HG02852 (cell line): ENCODE data around the gene SDHA.
"Not testable (repeated sequence)": the region's sequence is repeated elsewhere in the genome, so short reads cannot be mapped to it uniquely, and the experiment has no call there.

Experiments
- ATAC-seq: cut with Tn5 transposase; IDR thresholded peaks from one replicate; pipeline ENCODE4 v1.9.1; 2021; ENCODE audit warnings: mild to moderate bottlenecking, moderate library complexity; ENCODE audit not compliant: unreplicated experiment

SDHA gene

DNA sequence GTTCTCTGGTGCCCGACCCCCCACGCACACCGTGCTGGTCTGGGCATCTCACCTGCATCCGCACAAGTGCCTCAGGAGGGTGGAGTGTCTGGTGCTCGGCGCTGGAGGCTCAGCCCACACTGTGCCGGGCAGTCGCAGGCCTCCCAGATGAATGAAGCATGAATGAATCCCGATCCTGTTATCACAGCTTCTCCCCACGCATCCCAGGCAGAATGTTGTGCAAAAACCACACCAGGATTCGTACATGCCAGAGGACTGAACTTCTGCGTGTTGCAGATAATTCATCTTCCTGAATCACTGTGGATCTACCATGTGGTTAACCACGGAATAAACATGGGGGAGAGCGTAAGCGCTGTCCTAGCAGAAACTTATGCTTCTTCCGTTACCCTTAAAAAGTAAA lies 78.8 kb downstream of the SDHA start:
- not testable (repeated sequence) for ATAC-seq

DNA sequence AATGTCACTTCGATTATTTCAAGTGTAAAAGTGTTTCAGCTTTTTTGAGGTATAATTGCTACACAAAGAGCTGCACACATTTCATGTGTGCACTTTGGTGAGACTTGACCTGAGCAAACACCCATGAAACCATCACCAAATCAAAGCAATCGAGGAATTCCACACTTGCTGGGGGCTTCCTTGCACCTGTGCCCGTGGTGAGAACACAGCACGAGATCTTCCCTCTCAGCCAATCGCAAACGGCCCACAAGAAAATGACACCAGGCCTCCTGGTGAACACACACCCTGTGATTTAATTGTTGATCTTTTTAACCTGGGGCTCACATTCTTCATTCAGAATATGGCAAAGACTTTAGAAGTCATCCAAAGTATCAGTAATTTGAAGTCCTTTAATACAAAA lies 79.3 kb downstream of the SDHA start:
- ATAC-seq, result not testable (repeated sequence)

DNA sequence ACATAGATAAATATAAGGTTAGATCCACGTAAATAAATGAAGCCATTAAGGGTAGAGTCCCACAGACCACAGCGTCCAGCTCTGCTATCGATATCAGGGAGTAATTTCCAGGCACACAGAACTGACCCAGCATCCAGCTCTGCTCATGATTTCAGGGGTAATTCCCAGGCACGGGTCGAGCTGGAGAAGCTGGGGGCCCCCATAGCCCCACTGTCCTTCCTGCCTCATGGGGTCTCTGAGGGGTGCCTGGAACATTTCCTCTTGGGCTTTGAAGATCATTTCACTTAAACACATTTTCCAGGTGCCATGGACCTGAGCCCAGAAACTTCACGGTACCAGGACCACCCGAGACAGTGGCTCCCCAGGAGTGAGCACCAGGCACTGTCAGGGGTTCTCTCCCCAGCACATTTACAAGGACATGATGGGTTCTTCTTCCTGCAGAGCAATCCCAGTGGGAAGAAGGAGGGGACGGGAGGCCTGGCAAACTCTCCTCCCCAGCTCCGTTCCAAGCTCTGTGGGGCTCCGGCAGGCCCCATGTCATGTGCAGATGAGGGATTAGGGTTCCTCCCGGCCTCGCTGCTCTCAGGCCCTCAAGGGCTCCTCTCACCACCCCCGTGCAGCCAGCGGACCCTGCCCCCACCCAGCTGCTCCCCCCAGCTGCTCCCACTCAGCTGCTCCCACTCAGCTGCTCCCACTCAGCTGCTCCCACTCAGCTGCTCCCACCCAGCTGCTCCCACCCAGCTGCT lies 80.0 kb downstream of the SDHA start:
- not testable (repeated sequence) for ATAC-seq

DNA sequence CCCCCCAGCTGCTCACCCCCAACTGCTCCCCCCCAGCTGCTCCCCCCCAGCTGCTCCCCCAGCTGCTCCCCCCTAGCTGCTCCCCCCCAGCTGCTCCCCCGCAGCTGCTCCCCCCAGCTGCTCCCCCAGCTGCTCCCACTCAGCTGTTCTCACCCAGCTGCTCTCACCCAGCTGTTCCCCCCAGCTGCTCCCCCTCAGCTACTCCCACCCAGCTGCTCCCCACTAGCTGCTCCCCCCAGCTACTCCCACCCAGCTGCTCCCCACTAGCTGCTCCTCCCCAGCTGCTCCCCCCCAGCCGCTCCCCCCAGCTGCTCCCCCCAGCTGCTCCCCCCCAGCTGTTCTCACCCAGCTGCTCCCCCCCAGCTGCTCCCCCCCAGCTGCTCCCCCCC lies 80.6 kb downstream of the SDHA start:
- no peak for ATAC-seq

DNA sequence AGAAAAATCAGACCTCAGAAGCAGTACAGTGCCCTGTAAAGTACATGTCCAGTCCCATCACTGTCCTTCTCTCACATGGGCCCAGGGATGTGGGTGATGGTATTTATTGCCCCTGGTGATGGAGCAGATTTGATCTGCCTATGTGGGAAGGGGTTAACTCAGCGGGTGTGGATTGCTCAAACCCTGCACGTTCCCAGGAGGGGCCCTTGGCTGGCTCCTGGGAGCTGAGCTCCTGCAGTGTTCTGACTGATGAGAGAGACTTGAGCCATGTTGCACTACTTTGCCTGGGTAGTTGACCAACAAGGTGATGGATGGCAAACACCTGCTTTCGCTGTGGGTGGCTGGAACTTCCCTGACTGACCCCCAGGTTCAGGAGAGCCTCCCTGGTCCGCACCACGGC lies 81.8 kb downstream of the SDHA start:
- ATAC-seq, result not testable (repeated sequence)

DNA sequence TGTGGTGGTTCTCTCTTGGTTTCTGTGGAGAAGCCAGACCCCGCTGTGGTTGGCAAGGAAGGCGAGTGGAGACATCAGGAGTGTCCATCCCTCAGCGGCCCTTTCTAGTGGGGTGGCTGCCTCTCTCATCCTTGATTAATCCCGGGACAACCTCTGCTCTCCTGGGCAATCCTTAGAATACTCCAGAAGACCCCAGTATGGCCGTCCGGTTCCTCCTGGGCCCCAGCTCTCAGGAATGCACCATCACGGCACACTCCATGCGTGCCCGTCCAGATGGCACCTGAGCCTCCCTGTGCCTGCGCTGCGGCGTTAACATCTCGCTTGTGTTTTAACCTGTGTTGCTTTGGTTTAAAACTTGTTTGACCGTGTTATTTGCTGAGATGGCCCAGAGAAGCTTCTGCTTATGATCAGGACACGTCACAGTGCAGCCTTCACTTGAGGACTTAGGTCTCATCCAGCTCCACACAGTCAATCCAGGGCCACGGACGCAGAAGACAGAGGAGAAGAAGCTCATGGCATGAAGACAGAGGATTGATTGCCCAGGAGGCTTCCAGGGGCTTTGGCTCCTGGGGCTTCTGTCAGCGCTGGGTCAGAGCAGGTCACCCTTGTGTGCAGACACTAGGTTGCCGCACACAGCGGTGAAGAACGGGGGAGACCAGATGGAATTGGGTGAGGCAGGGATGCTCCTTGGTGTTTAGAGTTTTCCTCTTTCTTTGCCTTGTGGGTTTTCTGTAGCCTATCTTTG lies 82.7 kb downstream of the SDHA start:
- ATAC-seq, result not testable (repeated sequence)

DNA sequence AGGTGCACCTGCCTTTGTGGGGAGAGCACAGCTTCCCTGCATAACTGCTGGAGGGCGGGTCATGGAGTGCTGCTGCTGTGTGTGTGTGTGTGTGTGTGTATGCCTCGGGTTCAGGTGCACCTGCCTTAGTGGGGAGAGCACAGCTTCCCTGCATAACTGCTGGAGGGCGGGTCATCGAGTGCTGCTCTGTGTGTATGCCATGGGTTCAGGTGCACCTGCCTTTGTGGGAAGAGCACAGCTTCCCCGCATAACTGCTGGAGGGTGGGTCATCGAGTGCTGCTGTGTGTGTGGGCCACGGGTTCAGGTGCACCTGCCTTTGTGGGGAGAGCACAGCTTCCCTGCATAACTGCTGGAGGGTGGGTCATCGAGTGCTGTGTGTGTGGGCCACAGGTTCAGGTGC lies 84.3 kb downstream of the SDHA start:
- ATAC-seq, result not testable (repeated sequence)

DNA sequence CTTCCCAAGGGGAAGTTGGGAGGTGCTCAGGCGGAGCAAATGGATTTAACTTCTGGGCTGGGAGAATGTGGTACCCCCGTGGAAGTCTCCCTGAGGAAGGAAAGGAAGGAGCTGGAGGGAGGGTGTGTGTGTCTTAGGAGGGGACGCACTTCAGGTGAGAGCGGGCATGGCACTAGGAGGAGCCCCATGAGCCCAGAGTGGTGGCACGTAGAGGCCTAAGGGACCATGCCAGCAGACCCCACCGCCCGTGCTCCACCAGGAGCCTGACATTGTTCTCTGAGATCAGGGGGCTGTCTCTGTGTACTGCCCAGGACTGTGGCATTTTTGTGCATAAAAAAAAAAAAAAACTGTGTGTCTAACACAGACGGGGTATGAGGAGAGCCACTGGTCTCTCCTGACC lies 84.8 kb downstream of the SDHA start:
- no peak for ATAC-seq

DNA sequence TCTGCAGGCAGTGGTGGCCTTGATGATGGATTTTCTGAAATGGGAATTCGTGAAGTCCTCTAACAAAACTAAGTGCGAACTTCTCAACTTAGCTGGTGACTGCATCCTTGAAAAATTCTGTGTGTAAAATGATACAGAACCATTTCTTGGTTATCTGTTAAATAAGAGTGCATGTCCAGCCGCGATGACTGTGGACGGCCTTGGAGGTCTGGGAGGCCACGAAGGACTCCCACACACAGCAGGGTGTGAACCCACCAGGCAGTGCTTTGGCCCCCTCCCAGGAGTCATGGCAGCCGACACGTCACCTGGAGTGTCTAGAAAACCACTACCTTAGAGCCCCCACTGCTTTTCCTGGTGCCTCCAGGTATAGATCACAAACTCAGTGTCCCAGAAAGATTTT lies 85.6 kb downstream of the SDHA start:
- not testable (repeated sequence) for ATAC-seq

DNA sequence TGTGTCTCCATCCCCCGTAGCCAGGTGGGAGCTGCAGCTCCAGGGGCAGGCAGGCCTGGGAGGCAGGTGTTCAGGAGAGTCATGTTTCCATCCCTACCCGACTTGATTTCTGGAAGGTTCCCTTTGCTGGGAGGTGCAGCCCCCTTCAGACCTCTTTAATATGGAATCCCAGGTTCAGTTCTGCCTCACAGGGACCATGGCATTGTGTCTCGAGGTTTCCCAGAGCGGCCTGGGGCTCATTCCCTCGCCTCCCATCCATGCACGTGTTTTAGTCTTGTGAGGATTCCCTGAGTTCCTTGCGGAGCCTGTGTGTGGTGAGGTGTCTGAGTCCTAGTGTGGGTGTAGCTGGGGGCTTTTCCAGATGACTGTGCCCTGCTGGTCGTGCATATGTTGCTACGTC lies 86.9 kb downstream of the SDHA start:
- ATAC-seq, result no peak

DNA sequence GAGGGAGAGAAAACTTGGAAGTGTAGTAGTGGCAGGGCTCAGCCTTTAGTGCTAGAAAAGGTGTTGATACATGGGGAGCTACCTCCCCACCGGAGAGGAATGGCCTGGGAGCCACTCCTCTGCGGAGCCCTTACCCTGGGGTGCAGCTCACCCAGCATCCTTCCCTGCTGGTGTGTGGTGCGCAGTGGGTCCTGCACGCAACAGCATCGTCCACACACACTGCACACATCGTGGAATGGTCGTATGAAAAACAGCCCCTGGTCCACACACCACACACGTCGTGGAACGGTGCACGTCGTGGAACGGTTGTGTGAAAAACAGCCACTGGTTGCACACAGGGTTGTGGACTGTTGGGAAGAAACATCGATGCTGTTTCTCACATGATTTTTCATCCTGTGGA lies 87.3 kb downstream of the SDHA start:
- no peak for ATAC-seq

DNA sequence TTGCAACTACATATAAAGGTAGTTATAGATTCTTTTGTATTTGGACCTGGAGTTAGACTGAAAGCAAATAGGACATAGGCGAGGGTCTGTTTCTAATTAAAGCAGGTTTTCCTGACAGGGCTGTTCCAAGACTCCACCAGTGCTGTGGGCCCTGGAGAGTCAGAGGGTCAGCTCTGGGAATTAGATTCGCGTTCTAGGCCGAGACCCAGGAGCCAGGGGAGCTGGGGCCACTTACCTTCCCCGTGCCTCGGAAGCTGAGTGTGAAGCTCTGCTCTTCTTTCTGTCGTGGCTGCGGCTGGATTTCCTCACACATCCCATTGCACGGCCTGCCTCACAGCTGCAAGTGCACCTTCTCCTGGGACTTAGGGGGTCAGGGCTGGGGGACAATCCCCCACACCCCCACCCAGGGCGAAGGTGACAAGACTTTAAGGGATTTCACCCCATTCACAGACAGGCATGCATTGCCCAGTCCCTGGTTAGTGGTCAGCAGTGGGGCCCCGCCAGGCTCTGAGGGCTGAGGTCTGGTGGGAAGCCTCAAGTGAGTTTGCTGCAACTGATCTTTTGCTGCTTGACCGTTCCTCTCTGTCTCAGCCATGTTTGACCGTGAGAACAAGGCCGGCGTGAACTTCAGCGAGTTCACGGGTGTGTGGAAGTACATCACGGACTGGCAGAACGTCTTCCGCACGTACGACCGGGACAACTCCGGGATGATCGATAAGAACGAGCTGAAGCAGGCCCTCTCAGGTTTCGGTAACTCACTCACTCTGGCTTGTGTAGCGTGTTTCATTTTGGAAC lies 88.1 kb downstream of the SDHA start:
- ATAC-seq, result no peak
